ENCODE results near the gene MPP3. TPM values are rescaled to one million over a fixed set of nuclear protein-coding genes. Genes with fewer than 3 reads are reported as not detected.

MPP3 gene
- total and polyA plus RNA-seq, 10 of the 15 experiments (the other 5 are each of a cell fraction or from before 2014, with no cell fraction given): not detected

- no peak for FAIRE-seq
- TF ChIP-seq CBFB (IDR thresholded peaks at IDR 0.05; ENCODE audit: low read depth): no peak
- TF ChIP-seq ATF7 (IDR thresholded peaks at IDR 0.05; ENCODE audit: low read depth): no peak
- no peak for TF ChIP-seq E4F1 (IDR thresholded peaks at IDR 0.05; ENCODE audit: borderline replicate concordance, partially characterized antibody)
- no peak for TF ChIP-seq RBBP5 (conservative IDR thresholded peaks at IDR 0.05)
- no peaks in the 10 kb centered on the region for H3K4me1 ChIP-seq (ENCODE audit: control insufficient read depth, insufficient read depth, low read length)
- no peaks in the 10 kb centered on the region for H4K20me1 ChIP-seq (ENCODE audit: control insufficient read depth, insufficient read depth)
- no peaks in the 10 kb centered on the region for H3K79me2 ChIP-seq (ENCODE audit: control insufficient read depth, insufficient read depth, low read length)
- no peak overlapping the region for H3K4me3 ChIP-seq
- in situ Hi-C loops (cut with MboI): no loop called here
- DNase-seq (ENCODE audit: low read depth, low spot score): no peak
- ATAC-seq: no peak
- no peaks in the 10 kb centered on the region for H3K9me3 ChIP-seq (replicated peaks; ENCODE audit: control insufficient read depth, insufficient read depth, low read length)
- no peaks in the 10 kb centered on the region for H3K27me3 ChIP-seq (replicated peaks in 1 of 2; ENCODE audit: control insufficient read depth in 2 of 2, insufficient read depth in 2 of 2, low read length in 1 of 2)
- CTCF ChIA-PET: no interaction called here
- intact Hi-C loops (cut with micrococcal nuclease; ENCODE audit: unreplicated experiment): loop anchor here (10.0 kb wide), 1 partner anchor 119 kb away; no protein-coding TSS in a partner anchor
- RAD21 ChIA-PET (ENCODE audit: unreplicated experiment): no interaction called here
- SMC1A ChIA-PET (ENCODE audit: uncharacterized antibody, unreplicated experiment): no interaction called here
- no TSS peak for BruUV-seq (replicated peaks)
- POLR2A ChIA-PET: no interaction called here
- H3K4me2 ChIP-seq (ENCODE audit: control insufficient read depth, insufficient read depth): no peak overlapping the region
- 6% methylated on average over 3 of the region's 3 CpGs for WGBS (ENCODE audit: insufficient coverage, insufficient replicate concordance, low lambda C conversion rate, missing lambda C conversion rate)
- H3K36me3 ChIP-seq (ENCODE audit: control insufficient read depth in 2 of 2, insufficient read depth in 2 of 2, low read length in 1 of 2): no peaks in the 10 kb centered on the region
- H3K27ac ChIP-seq (ENCODE audit: control insufficient read depth, insufficient read depth): no peak overlapping the region
- no peak overlapping the region for H2AFZ ChIP-seq (ENCODE audit: control insufficient read depth, low read depth, low read length)
- no peak overlapping the region for H3K9ac ChIP-seq (ENCODE audit: control insufficient read depth, insufficient read depth, low read length)
Measured at GRCh38 chr17:43875476-43876147, 42.7 kb upstream of the MPP3 start.

- ChIA-PET POLR2A (no interaction called here), CTCF (interaction anchor here (0.6 kb wide), 1 partner anchor 9 kb away, joined by 3 read pairs; no protein-coding TSS in a partner anchor), RAD21 (ENCODE audit: unreplicated experiment) (no interaction called here), SMC1A (ENCODE audit: uncharacterized antibody, unreplicated experiment) (no interaction called here)
- no TSS peak for BruUV-seq (replicated peaks)
- Histone ChIP-seq H3K9me3 (replicated peaks; ENCODE audit: control insufficient read depth, insufficient read depth, low read length) (no peaks in the 10 kb centered on the region), H3K79me2 (ENCODE audit: control insufficient read depth, insufficient read depth, low read length) (no peaks in the 10 kb centered on the region), H3K36me3 (ENCODE audit: control insufficient read depth in 2 of 2, insufficient read depth in 2 of 2, low read length in 1 of 2) (no peaks in the 10 kb centered on the region), H3K27ac (ENCODE audit: control insufficient read depth, insufficient read depth) (no peak overlapping the region), H3K4me2 (ENCODE audit: control insufficient read depth, insufficient read depth) (no peak overlapping the region), H3K4me1 (ENCODE audit: control insufficient read depth, insufficient read depth, low read length) (no peaks in the 10 kb centered on the region), H3K4me3 (no peak overlapping the region), H3K27me3 (replicated peaks in 1 of 2; ENCODE audit: control insufficient read depth in 2 of 2, insufficient read depth in 2 of 2, low read length in 1 of 2) (no peaks in the 10 kb centered on the region; a peak in 1 of 4 replicates), H3K9ac (ENCODE audit: control insufficient read depth, insufficient read depth, low read length) (no peak overlapping the region), H2AFZ (ENCODE audit: control insufficient read depth, low read depth, low read length) (no peak overlapping the region), H4K20me1 (ENCODE audit: control insufficient read depth, insufficient read depth) (no peaks in the 10 kb centered on the region)
- intact Hi-C loops (cut with micrococcal nuclease; ENCODE audit: unreplicated experiment): loop anchor here (10.0 kb wide), 1 partner anchor 121 kb away; no protein-coding TSS in a partner anchor
- FAIRE-seq (no peak), ATAC-seq (no peak), DNase-seq (ENCODE audit: low read depth, low spot score) (no peak)
- in situ Hi-C loops (cut with MboI): no loop called here
- WGBS (ENCODE audit: insufficient coverage, insufficient replicate concordance, low lambda C conversion rate, missing lambda C conversion rate): 32% methylated on average over 3 of the region's 3 CpGs
- TF ChIP-seq CTCF (IDR thresholded peaks at IDR 0.05 in 2 of 3, conservative IDR thresholded peaks at IDR 0.05 in 1 of 3; ENCODE audit: control insufficient read depth in 2 of 3, extremely low read depth in 1 of 3, insufficient read depth in 1 of 3, low read depth in 3 of 3, low read length in 3 of 3) (no peak), MEF2A (IDR thresholded peaks at IDR 0.05; ENCODE audit: insufficient read depth, low read depth, low read length) (no peak), LARP7 (IDR thresholded peaks at IDR 0.05) (no peak), PAX8 (IDR thresholded peaks at IDR 0.05) (no peak), CEBPZ (IDR thresholded peaks at IDR 0.05; ENCODE audit: low read depth, low read length) (no peak)
Measured at GRCh38 chr17:43874293-43874692, 41.3 kb upstream of the MPP3 start.

All from GM12878 (cell line).